Activated CD4-positive, alpha-beta memory T cell treated with anti-CD3 and anti-CD28 coated beads, Interleukin-2, amount 10 ng/mL, durations not matched to agents 7 days and 5 days (primary cell): Measurements from ENCODE around the gene ACAD11. TPM values are rescaled to one million over a fixed set of nuclear protein-coding genes. Genes with fewer than 3 reads are reported as not detected.
"Not testable (repeated sequence)": the region's sequence is repeated elsewhere in the genome, so short reads cannot be mapped to it uniquely, and the experiment has no call there.

Experiments
- CTCF ChIA-PET: fragments of 350-600 bp; sonication (Branson Sonifier 250); formaldehyde crosslinking; loops from one replicate; lab custom pipeline; 2021; ENCODE audit warnings: antibody characterized with exemption, inconsistent platforms; lab: Charles Lee
- POLR2A ChIA-PET: fragments of 350-600 bp; sonication (Branson Sonifier 250); formaldehyde crosslinking; loops from one replicate; lab custom pipeline; 2021; ENCODE audit warnings: antibody characterized with exemption; lab: Charles Lee
- DNase-seq: peaks from one replicate; pipeline ENCODE4 v3.0.0-alpha.2; 2020
- H3K27ac Mint-ChIP-seq: one replicate; pipeline ENCODE4 v1.8.0; 2021; ENCODE audit warnings: mild to moderate bottlenecking, mixed read lengths
- H3K27me3 Mint-ChIP-seq: one replicate; pipeline ENCODE4 v1.8.0; 2021; ENCODE audit warnings: mixed read lengths
- H3K36me3 Mint-ChIP-seq: one replicate; pipeline ENCODE4 v1.8.0; 2021; ENCODE audit warnings: low read depth, mixed read lengths
- H3K4me1 Mint-ChIP-seq: one replicate; pipeline ENCODE4 v1.8.0; 2021; ENCODE audit warnings: mixed read lengths
- H3K4me3 Mint-ChIP-seq: one replicate; pipeline ENCODE4 v1.8.0; 2021; ENCODE audit warnings: mild to moderate bottlenecking, mixed read lengths
- H3K9me3 Mint-ChIP-seq: one replicate; pipeline ENCODE4 v1.8.0; 2021; ENCODE audit warnings: mixed read lengths
- total RNA-seq, 2 experiments: library from RNA; stranded (reverse); gene quantifications; one replicate each; pipeline ENCODE4 v1.2.3, GENCODE V29; 2021

The ACAD11 gene
- total RNA-seq, 2 experiments from 2014 or later, result 9.0 to 13.0 TPM

GRCh38 chr3:132642539-132642847, 17.1 kb downstream of the ACAD11 start:
- Mint-ChIP-seq H3K4me3 (no peak overlapping the region), H3K27ac (no peak overlapping the region), H3K9me3 (no peaks in the 10 kb centered on the region), H3K36me3 (peaks cover 9% of the 10 kb centered on the region), H3K27me3 (no peaks in the 10 kb centered on the region), H3K4me1 (peaks cover 5% of the 10 kb centered on the region)
- no peak for DNase-seq
- CTCF ChIA-PET, result interaction anchor here (0.7 to 6.0 kb wide), 14 partner anchors 19 to 300 kb away, joined by 3 to 100 read pairs (median 4); no protein-coding TSS in a partner anchor
- POLR2A ChIA-PET, result interaction anchor here (1.6 kb wide), 1 partner anchor 225 kb away, joined by 3 read pairs; the partner anchor contains the start of gene DNAJC13

- POLR2A ChIA-PET, result no interaction called here
- peaks cover 9% of the 10 kb centered on the region for H3K36me3 Mint-ChIP-seq
Measured at GRCh38 chr3:132641837-132642538, 17.6 kb downstream of the ACAD11 start.

GRCh38 chr3:132641427-132641826, 18.2 kb downstream of the ACAD11 start:
- CTCF ChIA-PET, result interaction anchor here (0.7 to 6.0 kb wide), 8 partner anchors 21 to 288 kb away, joined by 3 to 100 read pairs (median 5); no protein-coding TSS in a partner anchor
- POLR2A ChIA-PET, DNase-seq, H3K27me3 Mint-ChIP-seq, H3K4me3 Mint-ChIP-seq, H3K4me1 Mint-ChIP-seq, H3K9me3 Mint-ChIP-seq, H3K27ac Mint-ChIP-seq: not testable (repeated sequence)
- peaks cover 11% of the 10 kb centered on the region for H3K36me3 Mint-ChIP-seq

More at GRCh38 chr3:132641837-132642538, 17.6 kb downstream of the ACAD11 start:
- CTCF ChIA-PET, result interaction anchor here (0.7 to 6.0 kb wide), 14 partner anchors 19 to 299 kb away, joined by 3 to 100 read pairs (median 4); no protein-coding TSS in a partner anchor
- Mint-ChIP-seq H3K27me3 (no peaks in the 10 kb centered on the region), H3K4me3 (no peak overlapping the region), H3K27ac (no peak overlapping the region), H3K4me1 (peaks cover 5% of the 10 kb centered on the region), H3K9me3 (no peaks in the 10 kb centered on the region)
- no peak for DNase-seq

- no peak overlapping the region for H3K4me3 Mint-ChIP-seq
- DNase-seq, result no peak
- ChIA-PET CTCF (interaction anchor here (1.0 to 6.0 kb wide), 5 partner anchors 15 to 287 kb away, joined by 3 to 100 read pairs (median 5); no protein-coding TSS in a partner anchor), POLR2A (interaction anchor here (0.5 kb wide), 1 partner anchor 285 kb away, joined by 3 read pairs; no protein-coding TSS in a partner anchor)
- H3K27me3 Mint-ChIP-seq, result no peaks in the 10 kb centered on the region
- no peaks in the 10 kb centered on the region for H3K9me3 Mint-ChIP-seq
- peaks cover 18% of the 10 kb centered on the region for H3K36me3 Mint-ChIP-seq
- H3K27ac Mint-ChIP-seq, result no peak overlapping the region
- peaks cover 5% of the 10 kb centered on the region for H3K4me1 Mint-ChIP-seq
Measured at GRCh38 chr3:132638706-132639105, 20.9 kb downstream of the ACAD11 start.

GRCh38 chr3:132637590-132637989, 22.0 kb downstream of the ACAD11 start:
- no peak for DNase-seq
- Mint-ChIP-seq H3K27ac (no peak overlapping the region), H3K4me1 (no peaks in the 10 kb centered on the region), H3K36me3 (peaks cover 25% of the 10 kb centered on the region), H3K4me3 (no peak overlapping the region), H3K27me3 (no peaks in the 10 kb centered on the region), H3K9me3 (no peaks in the 10 kb centered on the region)
- POLR2A ChIA-PET, result no interaction called here
- CTCF ChIA-PET, result no interaction called here

- no peak for DNase-seq
- Mint-ChIP-seq H3K9me3 (no peaks in the 10 kb centered on the region), H3K4me3 (no peak overlapping the region), H3K4me1 (peaks cover 1% of the 10 kb centered on the region), H3K27ac (no peak overlapping the region), H3K27me3 (no peaks in the 10 kb centered on the region), H3K36me3 (peaks cover 25% of the 10 kb centered on the region)
- POLR2A ChIA-PET, result no interaction called here
- CTCF ChIA-PET, result interaction anchor here (0.9 kb wide), 1 partner anchor 9 kb away, joined by 3 read pairs; no protein-coding TSS in a partner anchor
Measured at GRCh38 chr3:132635052-132635451, 24.6 kb downstream of the ACAD11 start.

GRCh38 chr3:132630612-132631011, 29.0 kb downstream of the ACAD11 start:
- H3K4me3 Mint-ChIP-seq, result no peak overlapping the region
- H3K27me3 Mint-ChIP-seq, result no peaks in the 10 kb centered on the region
- ChIA-PET POLR2A (no interaction called here), CTCF (no interaction called here)
- H3K36me3 Mint-ChIP-seq, result peaks cover 24% of the 10 kb centered on the region
- H3K27ac Mint-ChIP-seq, result no peak overlapping the region
- H3K4me1 Mint-ChIP-seq, result peaks cover 3% of the 10 kb centered on the region
- DNase-seq, result no peak
- H3K9me3 Mint-ChIP-seq, result no peaks in the 10 kb centered on the region

GRCh38 chr3:132629928-132630327, 29.7 kb downstream of the ACAD11 start:
- no peak for DNase-seq
- H3K4me1 Mint-ChIP-seq, result peaks cover 3% of the 10 kb centered on the region
- H3K9me3 Mint-ChIP-seq, result no peaks in the 10 kb centered on the region
- peaks cover 21% of the 10 kb centered on the region for H3K36me3 Mint-ChIP-seq
- no peak overlapping the region for H3K27ac Mint-ChIP-seq
- no peaks in the 10 kb centered on the region for H3K27me3 Mint-ChIP-seq
- POLR2A ChIA-PET, result no interaction called here
- no peak overlapping the region for H3K4me3 Mint-ChIP-seq
- CTCF ChIA-PET, result no interaction called here

- Mint-ChIP-seq H3K27ac (no peak overlapping the region), H3K9me3 (no peaks in the 10 kb centered on the region), H3K4me1 (peaks cover 3% of the 10 kb centered on the region), H3K36me3 (peaks cover 16% of the 10 kb centered on the region), H3K4me3 (no peak overlapping the region), H3K27me3 (no peaks in the 10 kb centered on the region)
- CTCF ChIA-PET, result no interaction called here
- POLR2A ChIA-PET, result no interaction called here
- no peak for DNase-seq
Measured at GRCh38 chr3:132628157-132628556, 31.5 kb downstream of the ACAD11 start.

- Mint-ChIP-seq H3K36me3 (peaks cover 13% of the 10 kb centered on the region), H3K4me1 (peaks cover 3% of the 10 kb centered on the region), H3K4me3 (no peak overlapping the region), H3K9me3 (no peaks in the 10 kb centered on the region), H3K27me3 (no peaks in the 10 kb centered on the region), H3K27ac (no peak overlapping the region)
- ChIA-PET CTCF (no interaction called here), POLR2A (no interaction called here)
- DNase-seq, result no peak
Measured at GRCh38 chr3:132626955-132627354, 32.7 kb downstream of the ACAD11 start.

GRCh38 chr3:132625613-132626012, 34.0 kb downstream of the ACAD11 start:
- Mint-ChIP-seq H3K27ac (no peak overlapping the region), H3K27me3 (no peaks in the 10 kb centered on the region), H3K4me1 (peaks cover 3% of the 10 kb centered on the region), H3K36me3 (peaks cover 17% of the 10 kb centered on the region), H3K4me3 (no peak overlapping the region), H3K9me3 (no peaks in the 10 kb centered on the region)
- POLR2A ChIA-PET, result no interaction called here
- DNase-seq, result no peak
- CTCF ChIA-PET, result no interaction called here

- Mint-ChIP-seq H3K9me3 (no peaks in the 10 kb centered on the region), H3K27me3 (no peaks in the 10 kb centered on the region), H3K36me3 (peaks cover 20% of the 10 kb centered on the region), H3K27ac (no peak overlapping the region), H3K4me1 (peaks cover under 1% of the 10 kb centered on the region), H3K4me3 (no peak overlapping the region)
- CTCF ChIA-PET, result no interaction called here
- DNase-seq, result no peak
- POLR2A ChIA-PET, result no interaction called here
Measured at GRCh38 chr3:132624790-132625189, 34.8 kb downstream of the ACAD11 start.

- peaks cover 20% of the 10 kb centered on the region for H3K36me3 Mint-ChIP-seq
- POLR2A ChIA-PET, result no interaction called here
- no peaks in the 10 kb centered on the region for H3K4me1 Mint-ChIP-seq
- no peak overlapping the region for H3K27ac Mint-ChIP-seq
- H3K27me3 Mint-ChIP-seq, result no peaks in the 10 kb centered on the region
- no peak overlapping the region for H3K4me3 Mint-ChIP-seq
- CTCF ChIA-PET, result interaction anchor here (0.6 to 1.1 kb wide), 3 partner anchors 15 to 21 kb away, joined by 3 to 5 read pairs (median 4); no protein-coding TSS in a partner anchor
- H3K9me3 Mint-ChIP-seq, result no peaks in the 10 kb centered on the region
- DNase-seq, result no peak
Measured at GRCh38 chr3:132623646-132624045, 36.0 kb downstream of the ACAD11 start.
